BJ (cell line): ENCODE measurements around the gene DARS2. TPM values are rescaled to one million over a fixed set of nuclear protein-coding genes. Genes with fewer than 3 reads are reported as not detected.

ENCODE experiments used
- CTCF ChIA-PET: fragments of 350-600 bp; formaldehyde crosslinking; extraction: SDS; loops from one replicate; lab custom pipeline; 2021; ENCODE audit warnings: antibody characterized with exemption, inconsistent platforms; lab: Yijun Ruan, JAX
- POLR2A ChIA-PET: fragments of 300-600 bp; sonication (Branson Sonifier 250); formaldehyde crosslinking; extraction: SDS; loops from one replicate; lab custom pipeline; 2021; ENCODE audit warnings: antibody characterized with exemption; lab: Charles Lee
- DNase-seq: peaks from one replicate; pipeline ENCODE4 v3.0.0-alpha.2; 2011; ENCODE audit warnings: low read depth
- H3K27me3 ChIP-seq: 2 replicates; pipeline ENCODE4 v1.6.0; 2011; ENCODE audit warnings: low read length; ENCODE audit not compliant: control insufficient read depth, insufficient read depth
- H3K36me3 ChIP-seq: 2 replicates; pipeline ENCODE4 v1.5.1; 2011; ENCODE audit warnings: low read length; ENCODE audit not compliant: control insufficient read depth, insufficient read depth
- H3K4me3 ChIP-seq: 2 replicates; pipeline ENCODE4 v1.5.1; 2011; ENCODE audit warnings: low read depth, mild to moderate bottlenecking, control low read depth, low read length
- polyA plus RNA-seq: library from polyadenylated mRNA; depleted of rRNA; stranded (reverse); fragments of >200 nt; gene quantifications from 2 replicates; pipeline ENCODE4 v1.2.3, GENCODE V29; 2011
- TF ChIP-seq, protein P1 (sequence below): IDR thresholded peaks from 2 replicates; pipeline ENCODE4 v1.5.1; 2011; ENCODE audit warnings: low read depth, mild to moderate bottlenecking, control low read depth, inconsistent platforms, low read length, moderate library complexity; ENCODE audit not compliant: insufficient read depth

DARS2 gene
- polyA plus RNA-seq, 1 experiment, result 15.8 TPM

DNA sequence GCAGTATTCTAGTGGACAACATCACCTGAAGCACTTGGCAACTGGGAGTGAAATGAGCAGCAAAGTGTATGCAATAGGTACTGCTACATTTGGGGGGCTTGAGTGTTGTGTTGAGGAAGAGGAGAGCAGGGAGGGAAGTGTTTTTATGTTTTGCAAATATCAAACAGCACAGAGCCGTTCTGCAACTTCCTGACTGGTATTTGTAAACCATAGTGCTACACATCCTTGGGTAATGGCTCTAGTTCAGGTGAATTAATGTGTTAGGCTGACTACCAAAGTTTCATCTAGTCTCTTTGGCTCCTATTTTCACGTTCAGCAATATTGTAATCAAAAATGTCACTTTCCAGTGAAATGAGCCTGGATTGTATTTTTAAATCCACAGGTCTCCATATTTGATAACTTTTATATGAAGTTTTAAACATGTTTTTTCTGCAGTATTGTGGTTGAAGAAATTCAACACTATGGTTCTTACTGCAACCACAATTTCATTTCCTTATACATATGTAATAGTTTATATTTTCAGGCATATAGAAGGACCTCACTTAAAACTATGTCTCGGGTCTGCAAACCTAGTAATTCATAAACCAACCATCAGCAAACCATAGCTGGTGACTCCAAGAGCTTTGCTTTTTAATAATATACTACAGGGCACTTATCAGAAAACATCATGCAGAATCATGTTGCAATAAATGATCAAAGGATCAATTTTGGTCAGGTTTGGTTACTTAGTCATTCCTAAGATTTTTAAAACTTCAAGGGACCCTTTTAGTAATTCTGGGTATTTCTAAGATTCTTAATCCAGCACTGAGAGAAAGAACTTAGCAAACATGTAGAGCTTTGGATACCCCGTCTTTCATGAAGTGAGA, 62.5 kb downstream of the DARS2 start:
- Histone ChIP-seq H3K4me3 (no peak overlapping the region), H3K27me3 (no peaks in the 10 kb centered on the region), H3K36me3 (peaks cover 6% of the 10 kb centered on the region)
- DNase-seq, result no peak
- TF ChIP-seq, protein P1, sequence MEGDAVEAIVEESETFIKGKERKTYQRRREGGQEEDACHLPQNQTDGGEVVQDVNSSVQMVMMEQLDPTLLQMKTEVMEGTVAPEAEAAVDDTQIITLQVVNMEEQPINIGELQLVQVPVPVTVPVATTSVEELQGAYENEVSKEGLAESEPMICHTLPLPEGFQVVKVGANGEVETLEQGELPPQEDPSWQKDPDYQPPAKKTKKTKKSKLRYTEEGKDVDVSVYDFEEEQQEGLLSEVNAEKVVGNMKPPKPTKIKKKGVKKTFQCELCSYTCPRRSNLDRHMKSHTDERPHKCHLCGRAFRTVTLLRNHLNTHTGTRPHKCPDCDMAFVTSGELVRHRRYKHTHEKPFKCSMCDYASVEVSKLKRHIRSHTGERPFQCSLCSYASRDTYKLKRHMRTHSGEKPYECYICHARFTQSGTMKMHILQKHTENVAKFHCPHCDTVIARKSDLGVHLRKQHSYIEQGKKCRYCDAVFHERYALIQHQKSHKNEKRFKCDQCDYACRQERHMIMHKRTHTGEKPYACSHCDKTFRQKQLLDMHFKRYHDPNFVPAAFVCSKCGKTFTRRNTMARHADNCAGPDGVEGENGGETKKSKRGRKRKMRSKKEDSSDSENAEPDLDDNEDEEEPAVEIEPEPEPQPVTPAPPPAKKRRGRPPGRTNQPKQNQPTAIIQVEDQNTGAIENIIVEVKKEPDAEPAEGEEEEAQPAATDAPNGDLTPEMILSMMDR, result no peak
- ChIA-PET POLR2A (no interaction called here), CTCF (interaction anchor here (0.7 kb wide), 1 partner anchor 468 kb away, joined by 3 read pairs; no protein-coding TSS in a partner anchor)

DNA sequence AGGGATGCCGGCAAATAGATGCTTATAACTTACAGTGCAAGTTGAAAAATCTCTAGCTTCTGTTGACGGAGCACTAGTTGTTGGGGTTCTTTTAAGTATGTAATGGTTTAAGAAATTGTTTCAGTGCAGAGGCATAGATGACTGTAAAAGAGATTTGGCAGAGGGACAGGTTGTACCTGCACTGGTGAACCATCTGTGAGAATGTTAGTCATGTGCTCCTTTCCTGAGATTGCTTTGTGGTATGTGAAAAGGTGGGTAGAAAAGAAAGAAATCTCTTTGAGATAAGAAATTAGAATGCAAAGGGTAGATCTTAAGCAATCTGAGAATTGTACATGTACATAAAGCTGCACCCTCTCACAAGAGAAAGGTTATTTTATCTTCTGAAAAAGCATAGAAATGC, 63.2 kb downstream of the DARS2 start:
- no peaks in the 10 kb centered on the region for H3K27me3 ChIP-seq
- no peak for DNase-seq
- ChIA-PET CTCF (interaction anchor here (0.7 kb wide), 1 partner anchor 468 kb away, joined by 3 read pairs; no protein-coding TSS in a partner anchor), POLR2A (no interaction called here)
- no peak overlapping the region for H3K4me3 ChIP-seq
- H3K36me3 ChIP-seq, result peaks cover 6% of the 10 kb centered on the region
- TF ChIP-seq, protein P1, result no peak

DNA sequence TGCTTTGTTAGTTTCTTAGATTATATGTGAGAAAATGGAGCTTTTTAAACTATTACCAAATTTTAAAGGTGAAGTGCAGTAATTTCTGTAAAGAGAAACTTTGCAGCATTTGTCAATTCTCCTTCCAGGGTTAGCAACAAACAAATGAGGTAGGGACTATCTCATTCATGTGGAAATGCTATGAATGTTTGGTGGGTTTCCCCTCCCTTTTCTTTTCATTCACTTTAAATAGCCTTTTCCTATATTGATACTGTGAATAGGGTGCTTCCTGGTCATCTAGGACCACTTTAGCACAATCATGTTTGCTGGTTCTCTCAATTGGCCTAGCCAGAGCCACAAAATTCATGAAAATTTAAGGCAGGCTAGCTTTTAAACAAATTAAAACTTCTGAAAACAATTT, 64.3 kb downstream of the DARS2 start:
- no peak overlapping the region for H3K4me3 ChIP-seq
- TF ChIP-seq, protein P1, result no peak
- peaks cover 6% of the 10 kb centered on the region for H3K36me3 ChIP-seq
- POLR2A ChIA-PET, result no interaction called here
- DNase-seq, result no peak
- CTCF ChIA-PET, result interaction anchor here (0.7 kb wide), 2 partner anchors 18 to 37 kb away, joined by 3 to 4 read pairs; no protein-coding TSS in a partner anchor
- no peaks in the 10 kb centered on the region for H3K27me3 ChIP-seq

DNA sequence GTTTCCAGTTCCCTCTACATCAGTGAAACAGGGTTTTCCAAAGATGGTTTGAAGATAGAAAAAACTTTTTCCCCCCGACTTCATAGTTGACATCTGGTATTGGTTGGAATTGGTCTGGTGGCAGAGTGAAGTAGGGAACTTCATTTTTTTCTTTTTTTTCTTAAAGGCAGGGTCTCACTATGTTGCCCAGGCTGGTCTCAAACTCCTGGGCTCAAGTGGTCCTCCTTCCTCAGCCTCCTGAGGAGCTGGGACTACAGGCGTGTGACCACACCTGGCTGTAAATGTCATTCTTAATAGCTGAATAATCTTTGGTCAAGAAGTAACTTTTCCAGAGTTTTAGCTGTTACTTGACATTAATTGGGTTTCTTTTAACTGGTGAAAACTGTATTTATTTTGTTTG, 65.4 kb downstream of the DARS2 start:
- H3K27me3 ChIP-seq, result no peaks in the 10 kb centered on the region
- POLR2A ChIA-PET, result no interaction called here
- no peak overlapping the region for H3K4me3 ChIP-seq

DNA sequence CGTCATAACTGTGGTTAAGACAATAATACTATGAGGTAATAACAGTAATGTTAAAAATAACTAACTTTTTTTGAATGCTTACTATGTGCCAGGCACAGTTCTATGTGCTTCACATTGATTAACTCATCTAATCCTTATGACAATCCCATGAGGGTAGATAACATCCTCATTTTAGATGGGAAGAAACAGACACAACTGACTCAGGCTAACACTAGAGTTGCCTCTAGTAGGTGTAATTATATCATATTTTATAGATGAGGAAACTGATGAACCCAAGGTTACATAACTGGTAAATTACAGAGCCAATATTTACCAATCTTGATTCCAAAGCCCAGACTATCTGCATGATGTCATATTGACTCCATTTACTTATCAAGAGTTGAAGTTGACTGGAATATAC, 69.1 kb downstream of the DARS2 start:
- CTCF ChIA-PET, result no interaction called here
- POLR2A ChIA-PET, result no interaction called here
- H3K27me3 ChIP-seq, result no peaks in the 10 kb centered on the region
- TF ChIP-seq, protein P1, result no peak
- no peak overlapping the region for H3K4me3 ChIP-seq
- DNase-seq, result no peak
- H3K36me3 ChIP-seq, result no peaks in the 10 kb centered on the region

More for the DNA sequence above, 65.4 kb downstream of the DARS2 start:
- no peak for DNase-seq
- TF ChIP-seq, protein P1, result no peak
- peaks cover 6% of the 10 kb centered on the region for H3K36me3 ChIP-seq
- CTCF ChIA-PET, result no interaction called here
